Heart right ventricle (tissue), 16 donors: ENCODE results near the gene OTUD7B. TPM values are rescaled to one million over a fixed set of nuclear protein-coding genes. Genes with fewer than 3 reads are reported as not detected.

ENCODE experiments used
- ATAC-seq, 8 donors: fragments of 200-7000 bp; cut with Tn5 transposase; one replicate each; pipeline ENCODE4 v1.9.1; 2020; ENCODE audit warnings: mild to moderate bottlenecking in 8 of 8, moderate library complexity in 8 of 8, moderate number of reproducible peaks in 1 of 8
- DNase-seq, 2 donors: peaks; one replicate each; pipeline ENCODE4 v3.0.0-alpha.2; 2020
- H3K27ac ChIP-seq, 10 donors: fragments of 200-600 bp; sonication (generic) in 2 of 10; one replicate each; pipeline versions ENCODE4 v1.5.0 to v1.8.0; 2020 to 2022; ENCODE audit warnings: mild to moderate bottlenecking in 3 of 10
- H3K27me3 ChIP-seq, 7 donors: fragments of 200-600 bp; one replicate each; pipeline ENCODE4 v1.8.0; 2021 to 2022; ENCODE audit warnings: mild to moderate bottlenecking in 2 of 7
- H3K36me3 ChIP-seq, 9 donors: fragments of 200-600 bp; sonication (generic) in 1 of 9; one replicate each; pipeline versions ENCODE4 v1.5.0 to v1.8.0; 2020 to 2022; ENCODE audit warnings: mild to moderate bottlenecking in 2 of 9
- H3K4me1 ChIP-seq, 9 donors: fragments of 200-600 bp; sonication (generic) in 1 of 9; one replicate each; pipeline versions ENCODE4 v1.5.0 to v1.8.0; 2020 to 2022; ENCODE audit warnings: mild to moderate bottlenecking in 4 of 9
- H3K4me3 ChIP-seq, 10 donors: fragments of 200-600 bp; sonication (generic) in 2 of 10; one replicate each; pipeline versions ENCODE4 v1.5.0 to v1.8.0; 2020 to 2022; ENCODE audit warnings: mild to moderate bottlenecking in 7 of 10, moderate library complexity in 2 of 10
- H3K9me3 ChIP-seq, 11 donors: fragments of 200-600 bp in 10 of 11; sonication (generic) in 2 of 11; one replicate each; pipeline versions ENCODE4 v1.5.0 to v1.8.0; 2013 to 2022; ENCODE audit warnings: mild to moderate bottlenecking in 2 of 11, control low read depth in 1 of 11, moderate library complexity in 1 of 11
- WGBS, 2 donors: extraction: QIAGEN DNeasy Blood & Tissue Kit; methylation state at CpG; one replicate each; pipeline ENCODE4 v1.1.7; 2013; ENCODE audit warnings: inconsistent platforms in 1 of 2; 5-methylcytosine and 5-hydroxymethylcytosine counted together
- intact Hi-C, 10 donors: fragments of 100-400 bp; cut with DNase I; formaldehyde crosslinking; loops; one replicate each; pipeline versions ENCODE4 v1.11.1 to v1.14.2; 2022
- polyA plus RNA-seq, 2 donors: library from polyadenylated mRNA; stranded (reverse); fragments of 200-250 nt; gene quantifications; one replicate each; pipeline ENCODE4 v1.2.3, GENCODE V29; 2013
- total RNA-seq, 10 donors: library from RNA; stranded (reverse); fragmentation: NEBNext Ultra II Directional in 3 of 10; extraction: Animal tissue kit (Norgen Biotek cat#: 25700) in 3 of 10; gene quantifications; one replicate each; pipeline versions ENCODE4 v1.2.1 to v1.2.4, GENCODE V29; 2021 to 2023
- TF ChIP-seq, protein P1 (sequence below), 9 donors: fragments of 200-600 bp; sonication (generic) in 2 of 9; IDR thresholded peaks; one replicate each; pipeline versions ENCODE4 v1.5.0 to v1.8.0; 2021 to 2022; ENCODE audit warnings: antibody characterized with exemption in 9 of 9, mild to moderate bottlenecking in 5 of 9, moderate library complexity in 1 of 9
- donor health status: Arrhythmogenic right ventricular cardiomyopathy.
- donor health status: ischemic (EF 13 %, LVEDD 7.1; RV severe dilation, severe dysfunction).
- donor health status: healthy with polysubstance abuse.
- donor health status: DM: no; HTN: yes; CAD: no.
- donor health status: DM: no; HTN: no; CAD: no.
- donor health status: ischemic (EF 25% LVEDD 6.9; RV normal size, moderate dysfunction).
- donor health status: ischemic (EF 25% LVEDD 5.7; RV mildly dilated, moderate dysfunction).
- donor health status: healthy.
- donor health status: DM: yes; HTN: yes; CAD: no.
- donor health status: Ischemic cardiomyopathy.
- donor health status: ischemic (EF 35%, LVEDD 5.7; RV mildly dilated, moderate dysfunction).
- donor health status: nonischemic (EF 11% LVEDD 7.7; RV severe dilation, severe dysfunction).
- donor health status: DM: yes; HTN: yes; CAD: no.
- donor health status: PGD.
- donor health status: ischemic (EF 29% LVEDD 5.4; RV normal size, mild dysfunction).
- donor health status: nonischemic (EF 23%, LVEDD 6.1; RV moderate dilation, normal function).

The OTUD7B gene
- total and polyA plus RNA-seq, 12 donors, result 3.1 to 34.4 (median 28.1) TPM

- 97% methylated on average over 2 of the region's 2 CpGs for WGBS, 2 donors
These were observed 10.2 kb upstream of the OTUD7B start for GRCh38 chr1:150020711-150021110.

GRCh38 chr1:150018165-150018564 is 7.6 kb upstream of the OTUD7B start:
- peaks cover 0 to 95% (median 0%) of the 10 kb centered on the region in 7 donors for H3K27me3 ChIP-seq
- ATAC-seq, result no peak
- no peak for DNase-seq
- intact Hi-C loops, result no loop called here
- no peak overlapping the region for H3K27ac ChIP-seq
- 83 to 89% methylated on average over 4 of the region's 4 CpGs for WGBS, 2 donors
- H3K36me3 ChIP-seq, result no peaks in the 10 kb centered on the region
- H3K9me3 ChIP-seq, result no peaks in the 10 kb centered on the region
- H3K4me1 ChIP-seq, result peaks cover 0 to 9% (median 0%) of the 10 kb centered on the region in 9 donors
- no peak overlapping the region for H3K4me3 ChIP-seq
- TF ChIP-seq, protein P1, sequence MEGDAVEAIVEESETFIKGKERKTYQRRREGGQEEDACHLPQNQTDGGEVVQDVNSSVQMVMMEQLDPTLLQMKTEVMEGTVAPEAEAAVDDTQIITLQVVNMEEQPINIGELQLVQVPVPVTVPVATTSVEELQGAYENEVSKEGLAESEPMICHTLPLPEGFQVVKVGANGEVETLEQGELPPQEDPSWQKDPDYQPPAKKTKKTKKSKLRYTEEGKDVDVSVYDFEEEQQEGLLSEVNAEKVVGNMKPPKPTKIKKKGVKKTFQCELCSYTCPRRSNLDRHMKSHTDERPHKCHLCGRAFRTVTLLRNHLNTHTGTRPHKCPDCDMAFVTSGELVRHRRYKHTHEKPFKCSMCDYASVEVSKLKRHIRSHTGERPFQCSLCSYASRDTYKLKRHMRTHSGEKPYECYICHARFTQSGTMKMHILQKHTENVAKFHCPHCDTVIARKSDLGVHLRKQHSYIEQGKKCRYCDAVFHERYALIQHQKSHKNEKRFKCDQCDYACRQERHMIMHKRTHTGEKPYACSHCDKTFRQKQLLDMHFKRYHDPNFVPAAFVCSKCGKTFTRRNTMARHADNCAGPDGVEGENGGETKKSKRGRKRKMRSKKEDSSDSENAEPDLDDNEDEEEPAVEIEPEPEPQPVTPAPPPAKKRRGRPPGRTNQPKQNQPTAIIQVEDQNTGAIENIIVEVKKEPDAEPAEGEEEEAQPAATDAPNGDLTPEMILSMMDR (IDR thresholded peaks at IDR 0.05), result no peak

More at GRCh38 chr1:150020711-150021110, 10.2 kb upstream of the OTUD7B start:
- no peaks in the 10 kb centered on the region for H3K9me3 ChIP-seq
- intact Hi-C loops, result no loop called here
- H3K4me1 ChIP-seq, result peaks cover 0 to 9% (median 0%) of the 10 kb centered on the region in 9 donors
- ATAC-seq (no peak), DNase-seq (no peak)
- no peak overlapping the region for H3K4me3 ChIP-seq
- no peak overlapping the region for H3K27ac ChIP-seq
- H3K36me3 ChIP-seq, result no peaks in the 10 kb centered on the region
- H3K27me3 ChIP-seq, result peaks cover 0 to 93% (median 0%) of the 10 kb centered on the region in 7 donors
- TF ChIP-seq, protein P1 (IDR thresholded peaks at IDR 0.05), result no peak

- Histone ChIP-seq H3K27ac (peak overlapping the region in 1 of 10 donors; percentile 6), H3K4me1 (peaks cover 0 to 9% (median 0%) of the 10 kb centered on the region in 9 donors)
- no peak for DNase-seq
These were observed 6.8 kb upstream of the OTUD7B start for GRCh38 chr1:150017206-150017750.

DNA sequence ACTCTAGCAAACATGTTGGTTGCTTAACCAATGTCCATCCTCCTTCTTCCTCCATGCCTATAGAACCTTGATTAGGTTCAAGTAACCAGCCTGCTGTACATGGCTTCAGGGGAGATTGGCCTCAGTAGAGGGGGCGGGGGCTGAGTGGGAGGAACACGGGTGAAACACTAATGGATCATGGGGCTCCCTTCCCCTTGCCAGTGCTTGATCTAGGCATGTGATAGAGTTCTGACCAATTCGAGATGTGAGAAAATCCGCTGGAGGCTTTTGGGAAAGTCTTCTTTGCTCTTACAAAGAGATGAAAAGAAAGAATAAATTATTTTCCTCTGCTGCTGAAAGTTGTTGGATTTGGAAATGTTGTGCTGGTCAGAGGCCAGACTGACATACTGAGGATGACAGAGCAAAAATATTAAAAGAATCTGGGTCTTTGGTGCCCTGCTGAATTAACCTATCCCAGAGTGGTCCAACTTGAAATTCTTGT is 5.2 kb upstream of the OTUD7B start:
- Histone ChIP-seq H3K4me1 (peaks cover 0 to 7% (median 6%) of the 10 kb centered on the region in 9 donors), H3K36me3 (no peaks in the 10 kb centered on the region), H3K9me3 (no peaks in the 10 kb centered on the region), H3K27me3 (peaks cover 0 to 96% (median 0%) of the 10 kb centered on the region in 7 donors), H3K4me3 (no peak overlapping the region), H3K27ac (no peak overlapping the region)
- ATAC-seq (no peak), DNase-seq (no peak)
- TF ChIP-seq, protein P1 (IDR thresholded peaks at IDR 0.05), result no peak
- intact Hi-C loops, result no loop called here
- 83 to 86% methylated on average over 4 of the region's 4 CpGs for WGBS, 2 donors

More at GRCh38 chr1:150017206-150017750, 6.8 kb upstream of the OTUD7B start:
- Histone ChIP-seq H3K36me3 (no peaks in the 10 kb centered on the region), H3K9me3 (no peaks in the 10 kb centered on the region), H3K27me3 (peaks cover 0 to 95% (median 0%) of the 10 kb centered on the region in 7 donors), H3K4me3 (no peak overlapping the region)
- TF ChIP-seq, protein P1 (IDR thresholded peaks at IDR 0.05), result no peak
- peak in 1 of 8 donors; percentile 28 for ATAC-seq
- intact Hi-C loops, result no loop called here
